ENCODE measurements around the gene ARAP1.

Gene ARAP1

DNA sequence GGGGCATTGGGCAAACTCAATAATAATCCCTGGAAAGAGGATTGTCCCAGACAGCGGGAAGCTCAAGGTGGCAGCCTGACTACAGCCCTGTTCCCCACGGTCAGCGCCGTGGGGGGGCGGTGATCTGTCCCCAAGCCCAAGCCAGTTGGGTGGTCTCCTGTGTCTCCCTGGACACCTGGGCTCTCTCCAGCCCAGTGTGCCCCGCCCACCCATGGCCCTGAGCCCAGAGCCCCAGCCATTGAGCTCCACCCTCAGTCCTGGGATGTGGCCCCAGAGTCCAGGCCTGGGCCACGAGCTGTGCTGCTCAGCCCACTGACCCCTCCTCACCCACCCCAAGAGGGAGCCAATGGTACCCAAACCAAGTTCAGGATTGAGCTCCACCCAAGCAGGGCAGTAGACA lies 50.1 kb downstream of the ARAP1 start:
- DNase-seq = no peak

DNA sequence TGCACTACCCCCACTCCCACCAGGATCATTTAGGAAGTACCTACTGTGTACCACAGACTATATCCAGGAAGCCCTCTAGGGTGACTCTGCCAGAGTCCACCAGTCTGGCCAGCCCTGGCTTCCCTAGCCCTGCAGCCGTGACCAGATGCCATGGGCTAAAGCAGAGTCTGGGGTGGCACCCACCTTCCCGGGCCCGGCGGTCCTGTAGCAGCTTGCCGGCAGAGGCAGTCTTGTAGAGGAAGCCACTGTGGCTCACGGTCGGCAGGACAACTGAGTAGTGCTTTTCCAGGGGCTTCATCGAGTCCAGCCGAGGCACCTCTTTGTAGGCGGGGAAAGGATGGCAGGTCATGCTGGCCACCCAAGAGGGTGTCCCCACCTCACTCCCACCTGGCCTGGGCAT lies 50.7 kb downstream of the ARAP1 start:
- no peak for DNase-seq

DNA sequence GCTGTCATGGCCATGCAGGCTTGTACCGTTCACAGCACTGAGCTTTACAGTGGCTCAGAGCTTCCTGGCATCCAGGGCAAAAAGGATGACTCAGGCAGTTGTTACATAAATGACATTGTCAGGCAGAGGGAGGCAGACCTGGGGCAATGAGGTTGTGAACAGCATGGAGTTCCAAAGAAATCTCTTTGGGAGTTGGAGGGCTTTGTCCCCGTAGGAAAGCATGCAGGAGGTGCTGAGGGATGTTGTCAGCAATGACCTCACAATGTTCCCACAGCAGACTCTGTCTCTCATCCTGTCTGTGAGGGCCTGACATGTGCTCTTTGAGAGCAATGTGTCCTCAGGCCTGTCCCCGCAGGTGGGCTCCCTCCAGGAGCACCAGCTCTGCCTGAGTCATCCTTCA lies 52.1 kb downstream of the ARAP1 start:
- no peak for DNase-seq

DNA sequence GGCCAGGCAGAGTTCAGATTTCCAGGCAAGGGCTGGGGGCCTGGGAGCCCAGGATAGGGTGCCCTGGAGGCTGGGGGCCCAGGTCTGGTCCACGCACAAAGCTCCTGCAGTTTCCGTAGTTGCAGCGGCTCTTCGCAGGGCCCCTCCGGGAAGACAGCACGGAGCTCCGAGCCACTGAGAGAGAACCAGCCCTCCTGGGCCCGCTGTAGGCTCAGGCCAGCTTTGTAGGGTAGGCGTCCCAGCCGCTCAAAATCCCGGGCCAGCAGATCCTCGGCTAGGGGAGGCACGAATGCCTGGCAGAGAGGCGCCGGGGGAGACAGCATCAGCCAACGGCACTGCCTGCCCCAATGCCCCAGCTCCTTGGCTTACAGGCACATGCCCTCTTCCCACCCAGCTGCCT lies 54.4 kb downstream of the ARAP1 start:
- DNase-seq = no peak

DNA sequence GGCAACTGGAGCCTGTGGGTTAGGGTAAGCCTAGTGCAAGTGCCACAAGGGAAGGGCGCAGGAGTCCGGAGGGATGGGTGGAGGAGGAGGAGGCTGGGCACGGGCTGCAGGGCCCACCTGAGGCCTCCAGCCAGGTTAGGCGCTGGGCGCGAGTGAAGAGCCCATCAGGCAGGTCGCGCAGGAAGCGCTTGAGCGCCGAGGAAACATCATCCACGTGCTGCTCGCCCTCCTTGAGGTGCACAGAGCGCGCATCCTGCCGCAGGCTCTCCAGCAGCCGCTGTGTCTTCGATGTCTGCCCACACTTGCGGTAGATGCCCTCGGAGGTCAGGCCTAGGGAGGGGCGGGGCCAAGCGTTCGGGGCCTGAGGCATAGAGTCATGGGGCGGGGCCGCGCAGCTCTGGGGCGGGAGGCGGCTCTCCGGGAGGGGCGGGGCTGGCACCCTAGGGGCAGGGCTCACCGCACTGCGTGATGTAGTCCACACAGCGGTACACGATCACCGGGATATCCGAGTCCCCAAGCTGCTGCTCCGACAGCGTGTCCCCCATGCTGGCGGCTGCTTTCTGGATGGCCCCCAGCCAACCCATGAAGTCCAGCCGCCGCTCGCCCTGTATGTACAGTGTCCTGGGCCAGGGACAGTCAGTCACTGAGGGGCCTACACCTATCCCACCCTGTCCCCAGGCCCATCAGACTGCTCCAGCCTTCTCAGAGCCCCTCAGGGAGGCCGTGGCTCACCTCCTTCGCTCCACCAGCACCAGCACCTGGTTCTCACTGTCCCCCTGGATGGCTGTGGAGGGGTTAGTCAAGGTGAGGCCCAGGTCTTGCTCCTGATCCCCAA lies 55.1 kb downstream of the ARAP1 start:
- no peak for DNase-seq

DNA sequence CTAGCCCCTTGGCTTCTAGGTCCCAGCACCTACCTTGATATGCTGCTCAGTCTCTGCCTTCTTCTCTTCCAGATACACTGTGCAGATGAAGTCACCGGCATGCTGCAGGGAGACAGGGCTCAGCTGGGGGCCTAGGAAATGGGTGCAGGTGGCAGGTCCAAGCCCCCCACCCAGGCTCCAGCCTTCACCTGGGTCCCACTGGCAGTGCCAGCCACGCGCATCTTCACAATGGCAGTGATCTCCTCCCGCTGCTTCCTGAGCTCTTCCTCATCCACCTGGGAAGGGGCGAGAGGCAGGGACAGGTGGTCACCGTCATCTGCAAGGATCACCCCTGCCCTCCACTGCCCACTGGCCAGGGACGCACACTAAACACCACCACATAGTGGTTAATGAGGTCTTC lies 56.9 kb downstream of the ARAP1 start:
- DNase-seq = no peak

DNA sequence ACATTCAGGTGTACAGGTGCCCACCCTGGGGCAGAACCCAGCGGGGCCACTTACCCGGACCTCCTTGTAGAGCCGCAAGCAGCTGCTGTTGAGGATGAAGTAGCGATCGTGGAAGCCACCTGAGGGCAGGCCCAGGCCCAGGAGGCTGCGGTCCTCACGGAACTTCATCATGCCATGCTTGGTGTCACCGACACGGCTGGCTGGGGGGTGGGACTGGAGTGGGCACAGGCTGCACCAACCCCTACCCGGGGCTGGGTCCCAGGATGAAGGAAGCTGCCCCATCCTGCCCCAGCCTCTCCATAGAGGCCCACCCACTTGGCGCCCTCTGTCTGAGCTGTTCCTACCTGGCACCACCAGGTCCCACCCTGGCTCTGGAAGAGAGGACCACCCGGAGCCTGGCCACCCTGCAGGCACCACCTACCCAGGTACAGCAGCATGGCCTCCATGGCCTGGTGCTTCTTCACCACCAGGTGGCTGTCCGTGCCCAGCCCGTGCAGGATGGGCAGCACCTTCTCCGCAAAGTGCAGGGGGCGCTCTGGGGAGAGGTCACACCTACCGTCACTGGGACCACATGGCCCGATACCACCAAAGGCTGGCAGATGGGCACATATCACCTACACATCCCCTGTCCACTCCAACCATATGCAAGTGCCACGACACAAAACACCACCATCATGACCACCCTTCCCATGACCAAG lies 58.8 kb downstream of the ARAP1 start:
- DNase-seq = no peak

DNA sequence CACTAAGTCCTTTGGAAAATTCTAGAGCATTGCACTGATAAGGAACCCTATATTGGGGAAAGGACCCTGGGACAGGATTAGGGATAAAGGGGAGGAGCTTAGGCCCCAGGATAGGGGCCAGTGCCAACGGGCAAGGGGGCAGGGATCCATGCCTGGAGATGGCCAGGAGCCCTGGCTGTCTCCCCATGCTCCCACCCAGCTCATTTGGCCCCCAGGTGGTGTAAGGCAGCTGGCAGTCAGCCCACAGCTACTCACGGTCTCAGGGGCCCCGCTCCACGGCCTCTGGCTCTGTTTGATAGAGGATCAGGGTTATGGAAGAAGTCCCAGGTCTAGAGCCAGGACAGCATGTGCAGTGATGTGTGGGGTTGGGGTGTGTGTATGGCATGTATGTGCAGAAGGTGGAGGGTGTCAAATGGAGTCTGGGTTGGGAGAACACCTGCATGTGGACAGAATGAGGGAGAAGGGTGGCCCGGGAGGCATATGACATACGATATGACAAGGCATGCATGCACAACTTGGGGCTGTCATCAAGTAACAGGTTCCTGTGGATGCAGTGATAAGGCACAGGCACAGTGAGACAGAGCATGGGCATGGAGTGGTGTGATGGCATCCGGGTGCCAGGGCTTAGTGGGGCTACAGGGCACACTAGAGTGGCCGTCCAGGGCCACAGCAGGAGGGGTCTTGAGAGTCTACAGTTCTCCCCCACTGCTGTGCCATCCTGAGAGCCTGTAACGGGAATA lies 59.5 kb downstream of the ARAP1 start:
- DNase-seq = no peak

DNA sequence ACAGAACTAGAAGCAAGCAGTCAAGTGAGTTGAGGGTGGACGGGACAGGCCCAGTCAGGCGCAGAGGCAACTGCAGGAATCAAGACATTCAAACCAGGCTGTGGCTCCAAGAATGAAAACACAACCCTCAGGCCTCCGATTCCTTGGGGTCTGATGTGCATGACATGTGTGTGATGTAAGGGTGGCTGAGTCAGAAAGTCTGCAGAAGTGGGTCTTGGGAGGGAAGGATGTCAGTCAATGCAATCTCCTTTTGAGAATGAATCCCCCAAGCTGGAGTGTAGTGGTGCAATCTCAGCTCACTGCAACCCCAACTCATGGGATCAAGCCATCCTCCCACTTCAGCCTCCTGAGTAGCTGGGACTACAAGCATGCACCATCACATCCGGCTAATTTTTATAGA lies 62.0 kb downstream of the ARAP1 start:
- no peak for DNase-seq

DNA sequence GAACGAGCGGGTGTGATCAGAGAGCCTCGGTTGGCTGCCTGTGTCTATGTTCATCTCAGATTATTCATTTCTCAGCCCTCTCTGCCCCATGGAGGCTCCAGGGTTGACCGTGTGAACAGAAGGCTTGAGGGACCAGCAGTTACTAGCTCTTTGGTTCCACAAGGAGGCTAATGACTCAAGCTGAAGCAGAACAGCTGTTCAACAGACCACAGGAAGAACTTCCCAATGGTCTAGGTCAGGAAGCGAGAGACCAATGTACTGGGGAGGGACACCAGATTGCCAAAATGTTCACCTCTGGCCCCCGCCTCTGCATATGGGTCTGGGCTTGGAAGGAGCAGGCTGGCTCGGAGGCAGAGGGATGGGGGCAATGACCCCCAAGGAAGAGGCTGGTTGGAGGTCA lies 63.3 kb downstream of the ARAP1 start:
- DNase-seq = no peak

DNA sequence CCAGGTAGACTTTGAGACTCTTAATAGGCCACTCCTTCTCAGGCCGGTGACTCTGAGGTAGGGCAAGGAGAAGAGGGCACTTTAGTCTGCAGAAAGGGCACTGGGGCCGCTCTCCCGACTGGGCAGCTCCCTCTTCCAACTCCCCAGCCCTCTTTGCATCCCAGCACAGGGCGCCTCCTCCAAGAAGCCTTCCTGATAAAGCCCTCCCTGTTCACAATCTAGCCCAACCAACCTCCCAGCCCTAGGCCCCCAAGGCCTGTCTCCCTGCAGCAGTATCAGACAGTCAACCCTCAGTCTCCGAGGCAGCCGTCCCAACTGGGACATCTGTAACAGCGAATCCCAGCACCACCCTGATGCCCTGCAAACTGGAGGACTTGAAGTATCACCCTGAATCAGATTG lies 63.7 kb downstream of the ARAP1 start:
- no peak for DNase-seq

DNA sequence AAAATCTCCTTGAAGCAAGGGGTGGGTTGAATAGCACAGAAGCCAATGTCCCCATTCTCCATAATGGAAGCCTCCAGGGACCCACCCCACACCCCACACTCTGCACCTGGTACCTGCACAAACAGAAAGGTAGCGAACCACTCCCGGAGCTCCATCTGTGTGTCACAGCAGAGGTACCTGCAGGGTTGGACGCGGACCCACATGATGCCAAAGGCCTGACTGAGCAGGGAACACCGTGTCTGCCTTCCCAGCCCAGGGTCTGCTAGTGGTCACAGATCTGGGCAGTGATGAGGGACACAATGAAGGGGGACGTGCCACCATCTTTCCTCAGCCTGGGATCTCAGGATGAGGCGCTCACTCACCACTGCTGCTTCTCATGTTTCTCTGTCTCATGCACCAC lies 64.9 kb downstream of the ARAP1 start:
- no peak for DNase-seq

DNA sequence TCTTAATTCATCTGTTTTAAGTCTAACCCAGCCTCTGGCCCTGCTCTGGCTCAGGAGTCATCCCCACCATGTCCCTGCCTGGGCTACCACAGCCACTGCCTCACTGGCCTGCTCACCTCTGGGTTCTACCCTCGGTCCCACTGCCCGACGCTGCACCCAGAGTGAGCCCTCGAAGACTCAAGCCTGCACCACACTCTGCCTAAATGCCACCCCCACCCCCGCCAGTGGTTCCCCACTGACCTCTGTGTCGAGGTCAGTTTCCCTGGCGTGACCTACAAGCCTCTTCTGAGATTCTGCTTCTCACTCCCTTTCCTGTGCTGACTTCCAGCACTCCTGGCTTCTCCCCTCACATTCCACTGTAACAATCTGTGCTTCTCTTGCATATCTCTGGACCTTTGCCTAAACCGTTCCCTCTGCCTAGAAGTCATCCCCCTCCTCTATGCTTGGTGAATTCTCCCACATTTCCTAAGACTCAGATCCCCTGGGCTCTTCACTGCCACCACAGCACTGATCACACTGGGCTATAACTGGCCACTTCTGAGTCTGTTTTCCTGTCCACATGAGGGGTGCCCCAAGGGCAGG lies 65.5 kb downstream of the ARAP1 start:
- DNase-seq = no peak

DNA sequence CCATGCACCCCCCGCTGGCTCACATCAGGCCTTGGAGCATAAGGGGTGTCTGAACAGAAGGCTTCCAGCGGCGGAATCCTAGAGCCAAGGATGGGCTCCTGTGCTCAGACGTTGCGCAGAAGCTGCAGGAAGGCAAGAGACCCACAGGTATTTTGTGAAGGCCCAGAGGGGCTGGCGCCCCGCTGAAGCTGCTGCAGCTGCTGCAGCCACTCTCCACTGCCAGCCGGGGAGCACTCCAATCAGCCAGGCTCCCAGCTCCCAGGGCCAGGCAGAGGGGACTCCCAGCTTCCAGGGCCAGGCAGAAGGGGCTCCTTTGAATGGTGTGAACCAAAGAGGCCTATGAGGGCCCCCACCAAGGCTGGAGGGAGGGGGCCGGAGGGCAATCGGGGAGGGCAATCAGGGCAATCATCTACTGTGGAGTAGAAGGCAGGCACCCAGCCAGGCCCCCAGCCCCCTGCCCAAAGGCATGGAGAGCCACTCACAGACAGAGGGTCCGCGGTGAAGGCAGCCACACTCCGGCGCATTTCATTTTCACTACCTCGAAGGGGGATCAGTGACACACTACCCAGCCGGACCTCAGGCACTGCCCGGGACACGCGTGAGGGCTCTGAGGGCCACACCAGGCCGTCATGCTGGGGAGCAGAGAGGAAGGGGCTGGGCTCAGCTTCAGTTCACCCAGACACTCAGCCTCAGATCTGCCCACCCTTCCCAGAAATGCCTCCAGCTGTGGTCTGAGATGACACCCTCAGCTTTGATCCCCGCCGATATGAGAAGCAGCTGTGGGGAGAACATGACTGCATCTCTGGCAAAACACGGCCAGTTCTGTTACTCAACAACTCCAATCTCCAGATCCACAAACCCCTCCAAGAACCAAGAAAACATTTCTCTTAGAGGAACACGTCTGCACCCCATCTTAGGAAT lies 66.4 kb downstream of the ARAP1 start:
- DNase-seq = peak; percentile 75 to 81

DNA sequence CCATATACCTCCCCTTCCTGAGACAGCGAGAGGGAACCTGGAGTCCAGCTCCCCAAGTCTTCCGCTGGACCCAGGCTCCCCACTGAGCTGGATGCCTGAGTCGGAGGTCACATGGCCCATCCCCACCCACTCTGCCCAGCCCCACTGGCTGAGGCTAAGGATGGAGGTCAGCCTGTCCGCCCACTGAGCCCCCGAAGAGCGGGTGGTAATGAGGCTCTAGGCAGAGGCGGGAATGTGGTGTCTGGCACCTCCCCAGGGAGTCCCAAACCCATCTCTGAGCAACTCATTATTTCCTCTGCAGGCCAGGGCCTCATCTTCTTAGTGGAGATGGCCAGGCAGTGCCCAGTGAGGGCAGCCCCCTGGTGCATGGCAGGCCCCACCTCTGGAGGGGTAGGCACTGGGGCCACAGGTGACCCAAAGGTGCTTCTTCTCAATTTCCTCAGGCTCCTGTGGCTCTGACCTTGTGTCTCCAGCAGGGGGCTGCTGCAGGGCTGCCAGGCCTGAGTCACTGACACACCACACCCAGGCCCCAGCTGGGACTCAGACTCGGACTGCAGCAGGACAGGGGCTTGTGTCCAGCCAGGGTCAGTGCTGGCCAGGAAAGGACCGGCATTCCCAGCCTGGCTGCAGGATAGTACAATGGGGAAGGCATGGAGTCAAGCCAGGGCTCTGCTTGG lies 67.8 kb downstream of the ARAP1 start:
- peak; percentile 74 to 75 for DNase-seq

DNA sequence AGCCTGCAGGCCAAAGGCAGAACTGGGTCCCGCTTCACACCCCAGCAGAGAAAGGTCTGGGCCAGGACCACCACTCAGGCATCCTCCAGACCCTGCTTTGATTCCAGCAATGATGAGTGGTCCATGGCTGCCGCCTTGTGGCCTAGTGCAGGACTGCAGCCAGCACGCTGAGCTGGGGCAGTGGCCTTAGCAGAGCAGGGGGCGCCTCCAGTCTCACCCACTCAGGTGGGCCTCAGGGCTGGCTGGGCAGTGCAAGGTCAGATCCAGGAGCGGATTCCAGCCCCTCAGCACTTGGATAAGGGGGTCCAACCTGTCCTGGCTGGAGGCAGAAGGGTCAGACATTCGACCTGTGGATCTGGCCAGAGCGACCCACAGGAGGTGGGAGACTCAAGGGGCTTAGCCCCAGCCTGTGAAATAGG lies 68.4 kb downstream of the ARAP1 start:
- DNase-seq = peak; percentile 88 to 89

DNA sequence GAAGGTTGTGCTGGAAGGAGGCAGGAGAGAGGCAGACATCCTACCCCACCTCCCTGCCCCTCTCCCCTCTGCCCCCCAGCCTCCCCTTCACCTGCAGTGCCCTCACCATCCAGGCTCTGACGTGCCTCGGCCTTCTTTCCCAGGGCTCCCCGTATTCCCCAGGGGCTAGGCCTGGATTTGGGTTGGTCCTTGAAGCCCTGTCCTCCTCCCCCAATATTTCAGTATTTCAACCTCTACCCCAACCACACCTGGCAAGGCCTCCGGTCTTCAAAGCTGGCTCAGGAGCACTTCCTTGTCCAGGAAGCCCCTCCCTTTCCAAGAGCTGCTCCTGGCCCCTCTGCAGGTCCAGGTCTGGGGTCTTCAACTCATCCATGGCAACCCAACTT lies 69.4 kb downstream of the ARAP1 start:
- no peak for DNase-seq

DNA sequence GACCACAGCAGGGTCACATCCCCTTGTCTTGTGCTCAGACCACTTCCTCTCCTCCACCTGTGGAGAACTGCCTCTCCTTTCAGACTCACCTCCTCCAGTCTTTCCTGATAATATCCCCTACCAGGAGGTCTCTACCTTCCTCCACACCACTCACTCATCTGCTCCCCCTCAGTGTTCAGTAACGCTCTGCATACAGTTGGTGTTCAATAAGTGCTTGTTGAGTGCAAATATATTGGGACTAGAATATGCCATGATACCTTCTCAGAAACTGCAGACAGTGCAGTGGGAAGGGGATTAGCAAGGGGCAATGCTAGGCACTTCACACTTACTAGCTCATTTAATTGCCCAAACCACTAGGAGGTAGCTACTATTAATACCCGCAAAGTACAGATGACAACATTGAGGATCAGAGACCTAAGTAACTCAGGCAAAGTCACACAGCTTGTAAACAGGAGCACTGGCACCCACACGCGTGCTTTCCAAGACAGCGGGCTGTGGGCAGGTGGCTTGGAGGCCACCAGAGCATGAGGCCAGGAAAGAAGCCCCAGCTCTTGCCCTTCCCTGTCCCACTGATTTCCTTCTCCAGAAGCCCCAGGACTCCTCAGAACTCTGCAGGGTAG lies 69.9 kb downstream of the ARAP1 start:
- DNase-seq = no peak

DNA sequence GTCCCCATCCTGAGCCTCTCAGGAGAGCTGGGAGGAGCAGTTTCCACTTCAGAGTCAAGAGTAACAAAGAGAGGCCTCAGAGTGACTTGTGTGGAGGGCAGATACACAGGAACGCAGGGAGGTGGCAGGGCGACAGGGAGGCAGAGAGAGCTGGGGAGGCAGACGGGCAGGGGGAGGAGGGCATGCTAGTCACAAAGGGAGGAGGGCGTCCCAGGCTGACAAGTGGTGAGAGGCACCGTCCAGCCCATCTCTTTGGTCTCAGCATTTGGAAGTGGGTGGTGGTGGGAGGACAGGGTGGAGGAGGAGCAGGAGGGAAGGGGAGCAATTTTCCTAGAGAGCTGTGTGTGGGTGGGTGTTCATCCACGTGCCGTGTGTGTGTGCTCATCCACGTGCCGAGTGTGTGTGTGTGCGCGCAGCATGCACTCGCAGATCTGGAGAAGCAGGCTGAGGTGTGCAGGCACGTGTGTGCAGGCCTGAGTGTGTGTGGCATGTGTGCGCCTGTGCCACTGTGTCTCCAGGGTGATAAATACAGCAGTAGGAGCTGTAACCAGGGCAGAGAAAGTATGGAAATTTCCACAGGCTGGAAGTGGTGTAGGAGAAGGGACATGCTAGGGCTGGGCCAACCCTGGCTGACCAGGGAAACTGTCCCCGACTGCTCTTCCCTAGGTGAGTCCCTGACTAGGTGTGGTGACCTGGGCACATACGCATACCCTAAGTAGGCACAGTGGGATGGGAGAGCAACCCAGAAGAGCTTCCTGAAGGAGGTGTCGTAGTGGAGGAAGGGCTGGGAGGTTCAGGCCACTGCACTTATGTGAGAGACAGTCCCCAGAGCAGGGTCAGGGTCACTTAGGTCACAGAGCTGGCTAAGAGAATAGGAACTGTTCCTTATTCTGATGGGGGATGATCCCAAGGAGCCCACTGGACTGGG lies 70.7 kb downstream of the ARAP1 start:
- DNase-seq = no peak

DNA sequence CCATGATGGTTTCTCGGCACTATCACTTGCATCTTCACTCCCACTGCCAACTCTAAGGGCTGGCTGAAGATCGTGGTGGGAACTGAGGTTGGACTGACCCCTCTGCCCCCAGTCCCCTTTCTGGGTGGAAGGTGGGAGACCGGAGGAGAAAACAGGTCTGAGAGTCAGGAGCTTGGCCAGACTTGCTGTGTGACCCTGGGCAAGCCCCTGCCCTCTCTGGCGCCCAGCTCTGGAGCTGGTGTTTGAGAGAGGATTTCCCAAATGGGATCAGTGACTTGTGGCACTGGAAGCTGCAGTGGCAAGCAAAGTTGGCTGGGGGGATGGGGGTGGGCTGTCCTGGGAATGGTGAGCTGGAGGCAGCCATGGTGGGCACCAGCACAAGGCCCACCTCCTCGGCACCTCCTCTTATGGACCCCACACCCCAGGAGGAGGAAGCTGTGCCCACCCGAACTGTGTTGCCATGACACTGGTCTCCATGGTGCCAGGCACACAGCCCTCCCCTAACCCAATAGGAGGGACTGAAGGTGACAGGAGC lies 71.5 kb downstream of the ARAP1 start:
- DNase-seq = no peak

Data from activated T-cell treated with anti-CD3 and anti-CD28 coated beads, Interleukin-2, amount 50 U/mL, for 48 hours (primary cell).